Ectodermal cell (in vitro differentiated cells): Measurements from ENCODE around the gene ANGPTL2.

Source experiments
- H3K27ac ChIP-seq: 2 replicates; pipeline ENCODE4 v1.7.0; 2013; ENCODE audit warnings: mild to moderate bottlenecking, low read depth, low read length; ENCODE audit not compliant: insufficient read depth, poor library complexity, severe bottlenecking
- H3K27me3 ChIP-seq: 2 replicates; pipeline ENCODE4 v1.7.0; 2013; ENCODE audit warnings: mild to moderate bottlenecking, low read length; ENCODE audit not compliant: insufficient read depth, control insufficient read depth, poor library complexity, severe bottlenecking
- H3K36me3 ChIP-seq: one replicate; pipeline ENCODE4 v1.7.0; 2013; ENCODE audit warnings: low read length; ENCODE audit not compliant: control insufficient read depth, insufficient read depth
- H3K4me1 ChIP-seq: one replicate; pipeline ENCODE4 v1.7.0; 2013; ENCODE audit warnings: low read length; ENCODE audit not compliant: control insufficient read depth, insufficient read depth
- H3K4me3 ChIP-seq: 2 replicates; pipeline ENCODE4 v1.7.0; 2013; ENCODE audit warnings: low read depth, low read length, control low read depth; ENCODE audit not compliant: insufficient read depth
- H3K9me3 ChIP-seq: 2 replicates; pipeline ENCODE4 v1.7.0; 2013; ENCODE audit warnings: mild to moderate bottlenecking, low read length, moderate library complexity; ENCODE audit not compliant: control insufficient read depth
- WGBS, 2 experiments: methylation state at CpG; one replicate each; pipeline ENCODE4 v1.1.7; 2013; ENCODE audit warnings: missing lambda C conversion rate in 2 of 2; 5-methylcytosine and 5-hydroxymethylcytosine counted together

ANGPTL2 gene

GRCh38 chr9:127118597-127119319 is 3.7 kb downstream of the ANGPTL2 start:
- 91 to 93% methylated on average over 8 of the region's 8 CpGs for WGBS, 2 experiments
- Histone ChIP-seq H3K4me3 (no peak overlapping the region), H3K27me3 (no peaks in the 10 kb centered on the region), H3K36me3 (no peaks in the 10 kb centered on the region), H3K9me3 (no peaks in the 10 kb centered on the region), H3K27ac (no peak overlapping the region), H3K4me1 (peaks cover 27% of the 10 kb centered on the region)

GRCh38 chr9:127117801-127118200 is 4.6 kb downstream of the ANGPTL2 start:
- H3K27me3 ChIP-seq, result no peaks in the 10 kb centered on the region
- no peaks in the 10 kb centered on the region for H3K9me3 ChIP-seq
- no peak overlapping the region for H3K27ac ChIP-seq
- peaks cover 20% of the 10 kb centered on the region for H3K4me1 ChIP-seq
- H3K4me3 ChIP-seq, result no peak overlapping the region
- WGBS, 2 experiments, result 100% methylated on average over 4 of the region's 4 CpGs
- H3K36me3 ChIP-seq, result no peaks in the 10 kb centered on the region

- 87 to 88% methylated on average over 2 of the region's 2 CpGs for WGBS, 2 experiments
- Histone ChIP-seq H3K4me3 (no peak overlapping the region), H3K36me3 (no peaks in the 10 kb centered on the region), H3K9me3 (no peaks in the 10 kb centered on the region), H3K27ac (no peak overlapping the region), H3K4me1 (peaks cover 20% of the 10 kb centered on the region), H3K27me3 (no peaks in the 10 kb centered on the region)
Observed at GRCh38 chr9:127116957-127117356, 5.5 kb downstream of the ANGPTL2 start.

- peaks cover 20% of the 10 kb centered on the region for H3K4me1 ChIP-seq
- H3K4me3 ChIP-seq, result no peak overlapping the region
- no peaks in the 10 kb centered on the region for H3K27me3 ChIP-seq
- no peak overlapping the region for H3K27ac ChIP-seq
- H3K36me3 ChIP-seq, result no peaks in the 10 kb centered on the region
- 94 to 97% methylated on average over 6 of the region's 6 CpGs for WGBS, 2 experiments
- no peaks in the 10 kb centered on the region for H3K9me3 ChIP-seq
Observed at GRCh38 chr9:127116088-127116726, 6.2 kb downstream of the ANGPTL2 start.

GRCh38 chr9:127114606-127115005 is 7.8 kb downstream of the ANGPTL2 start:
- Histone ChIP-seq H3K4me1 (peaks cover 20% of the 10 kb centered on the region), H3K27ac (no peak overlapping the region), H3K36me3 (no peaks in the 10 kb centered on the region), H3K9me3 (no peaks in the 10 kb centered on the region), H3K4me3 (no peak overlapping the region), H3K27me3 (no peaks in the 10 kb centered on the region)
- 94 to 95% methylated on average over 5 of the region's 5 CpGs for WGBS, 2 experiments

- no peaks in the 10 kb centered on the region for H3K27me3 ChIP-seq
- WGBS, 2 experiments, result 91 to 92% methylated on average over 9 to 10 of the region's 10 CpGs
- no peak overlapping the region for H3K4me3 ChIP-seq
- H3K27ac ChIP-seq, result no peak overlapping the region
- H3K9me3 ChIP-seq, result no peaks in the 10 kb centered on the region
- peaks cover 11% of the 10 kb centered on the region for H3K4me1 ChIP-seq
- H3K36me3 ChIP-seq, result no peaks in the 10 kb centered on the region
Observed at GRCh38 chr9:127113191-127113972, 9.1 kb downstream of the ANGPTL2 start.

GRCh38 chr9:127112735-127113161 is 9.7 kb downstream of the ANGPTL2 start:
- H3K36me3 ChIP-seq, result no peaks in the 10 kb centered on the region
- H3K27me3 ChIP-seq, result no peaks in the 10 kb centered on the region
- H3K9me3 ChIP-seq, result no peaks in the 10 kb centered on the region
- H3K4me1 ChIP-seq, result peaks cover 5% of the 10 kb centered on the region
- H3K4me3 ChIP-seq, result no peak overlapping the region
- H3K27ac ChIP-seq, result no peak overlapping the region
- 94% methylated on average over 3 of the region's 3 CpGs for WGBS, 2 experiments

GRCh38 chr9:127112056-127112455 is 10.4 kb downstream of the ANGPTL2 start:
- Histone ChIP-seq H3K9me3 (no peaks in the 10 kb centered on the region), H3K36me3 (no peaks in the 10 kb centered on the region), H3K27ac (no peak overlapping the region), H3K27me3 (no peaks in the 10 kb centered on the region), H3K4me3 (no peak overlapping the region), H3K4me1 (no peaks in the 10 kb centered on the region)
- WGBS, 2 experiments, result 24 to 27% methylated on average over 7 of the region's 7 CpGs

GRCh38 chr9:127109212-127109711 is 13.2 kb downstream of the ANGPTL2 start:
- H3K27me3 ChIP-seq, result no peaks in the 10 kb centered on the region
- H3K4me3 ChIP-seq, result no peak overlapping the region
- no peaks in the 10 kb centered on the region for H3K36me3 ChIP-seq
- H3K27ac ChIP-seq, result no peak overlapping the region
- no peaks in the 10 kb centered on the region for H3K4me1 ChIP-seq
- H3K9me3 ChIP-seq, result no peaks in the 10 kb centered on the region
- WGBS, 2 experiments, result 89 to 92% methylated on average over 5 of the region's 5 CpGs
